ENCODE measurements around the gene C1orf159. TPM values are rescaled to one million over a fixed set of nuclear protein-coding genes. Genes with fewer than 3 reads are reported as not detected.

Gene C1orf159
- total RNA-seq, result 5.5 and 11.3 TPM in 2 replicates

GRCh38 chr1:1115786-1116700 lies at the start of gene C1orf159:
Gene C1orf159 (minus strand): TSS chr1:1116089. CDS start chr1:1091543, 24,546 bp downstream.

GRCh38 chr1:1073743-1074587 lies 41.9 kb downstream of the C1orf159 start, which contains the start of gene RNF223:
Gene RNF223 (minus strand): TSS chr1:1074306. CDS start chr1:1072566, 1,740 bp downstream.

Other genes with a start within 250 kb of the C1orf159 start
- 11.4 and 12.5 TPM in 2 replicates for gene SAMD11, start 192.2 kb downstream of the C1orf159 start, total RNA-seq
- 36.6 and 46.5 TPM in 2 replicates for gene NOC2L, start 156.8 kb downstream of the C1orf159 start, total RNA-seq
- 4.4 and 4.5 TPM in 2 replicates for gene KLHL17, start 155.5 kb downstream of the C1orf159 start, total RNA-seq
- gene PLEKHN1, start 149.6 kb downstream of the C1orf159 start, total RNA-seq, result 0.24 and 0.50 TPM in 2 replicates
- gene PERM1, start 134.0 kb downstream of the C1orf159 start, total RNA-seq, result not detected in 2 replicates
- 4.9 and 6.0 TPM in 2 replicates for gene HES4, start 116.0 kb downstream of the C1orf159 start, total RNA-seq
- 44.0 and 76.6 TPM in 2 replicates for gene ISG15, start 102.6 kb downstream of the C1orf159 start, total RNA-seq
- gene AGRN, start 96.0 kb downstream of the C1orf159 start, total RNA-seq, result 47.6 and 49.2 TPM in 2 replicates
- not detected in 2 replicates for gene RNF223, start 41.8 kb downstream of the C1orf159 start, total RNA-seq
- not detected in 2 replicates for gene TTLL10, start 57.8 kb upstream of the C1orf159 start, total RNA-seq
- gene TNFRSF18, start 90.5 kb upstream of the C1orf159 start, total RNA-seq, result 4.1 TPM in 1 of 2 replicates, not detected in the other
- 3.3 and 5.9 TPM in 2 replicates for gene TNFRSF4, start 98.1 kb upstream of the C1orf159 start, total RNA-seq
- 201 and 230 TPM in 2 replicates for gene SDF4, start 115.9 kb upstream of the C1orf159 start, total RNA-seq
- gene B3GALT6, start 116.1 kb upstream of the C1orf159 start, total RNA-seq, result 32.1 and 35.6 TPM in 2 replicates
- 0.25 and 0.93 TPM in 2 replicates for gene C1QTNF12, start 130.6 kb upstream of the C1orf159 start, total RNA-seq
- 37.2 and 39.1 TPM in 2 replicates for gene UBE2J2, start 157.8 kb upstream of the C1orf159 start, total RNA-seq
- 0.44 and 1.2 TPM in 2 replicates for gene SCNN1D, start 164.3 kb upstream of the C1orf159 start, total RNA-seq
- gene ACAP3, start 191.8 kb upstream of the C1orf159 start, total RNA-seq, result 24.8 and 30.2 TPM in 2 replicates
- 32.4 and 33.3 TPM in 2 replicates for gene PUSL1, start 192.5 kb upstream of the C1orf159 start, total RNA-seq
- gene INTS11, start 208.6 kb upstream of the C1orf159 start, total RNA-seq, result 55.9 and 57.5 TPM in 2 replicates
- gene CPTP, start 208.7 kb upstream of the C1orf159 start, total RNA-seq, result 23.7 and 25.1 TPM in 2 replicates
- 0.06 TPM in 1 of 2 replicates, not detected in the other for gene TAS1R3, start 215.2 kb upstream of the C1orf159 start, total RNA-seq
- 34.1 and 38.3 TPM in 2 replicates for gene DVL1, start 233.3 kb upstream of the C1orf159 start, total RNA-seq
- 630 and 641 TPM in 2 replicates for gene MXRA8, start 242.5 kb upstream of the C1orf159 start, total RNA-seq

Data from cardiac ventricle fibroblast (primary cell).